ENCODE measurements around the gene FAM76A.

DNA sequence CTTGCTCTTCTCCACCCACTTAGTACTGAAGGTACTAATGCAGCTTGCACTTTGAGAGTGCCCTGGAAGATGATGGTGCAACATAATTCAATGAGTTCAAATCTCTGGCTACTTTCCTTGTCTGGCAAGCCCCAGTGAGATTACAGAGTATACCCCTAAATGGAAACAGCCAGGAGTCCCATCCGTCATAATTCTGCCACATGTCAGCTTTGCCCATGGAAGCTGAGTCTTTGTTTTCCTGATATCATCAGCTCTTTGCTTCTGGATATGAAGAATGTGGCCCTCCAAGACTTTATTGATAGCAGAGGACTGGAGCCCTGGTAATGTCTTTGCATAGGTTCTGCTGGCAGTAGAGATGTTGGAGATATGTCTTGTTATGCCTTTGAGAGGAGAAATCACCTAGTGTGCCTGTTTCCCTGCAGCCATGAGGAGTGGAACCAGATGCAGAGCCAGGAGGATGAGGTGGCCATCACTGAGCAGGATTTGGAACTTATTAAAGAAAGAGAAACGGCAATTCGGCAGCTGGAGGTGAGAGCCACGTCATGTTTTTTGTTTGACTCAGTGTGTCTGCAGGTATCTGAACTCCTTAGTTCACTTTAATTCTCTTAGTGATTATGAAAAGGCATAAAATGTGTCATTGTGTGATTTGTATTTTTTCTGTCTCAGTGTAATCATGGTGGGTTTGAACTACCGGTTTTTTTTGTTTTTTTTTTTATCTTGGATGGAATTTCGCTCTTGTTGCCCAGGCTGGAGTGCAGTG, 86.2 kb downstream of the FAM76A start:
- TF ChIP-seq EP300 (IDR thresholded peaks at IDR 0.05) (no peak), POLR2A (IDR thresholded peaks at IDR 0.05) (no peak), POLR2AphosphoS5 (IDR thresholded peaks at IDR 0.05) (no peak)
- TF ChIP-seq, protein P1, sequence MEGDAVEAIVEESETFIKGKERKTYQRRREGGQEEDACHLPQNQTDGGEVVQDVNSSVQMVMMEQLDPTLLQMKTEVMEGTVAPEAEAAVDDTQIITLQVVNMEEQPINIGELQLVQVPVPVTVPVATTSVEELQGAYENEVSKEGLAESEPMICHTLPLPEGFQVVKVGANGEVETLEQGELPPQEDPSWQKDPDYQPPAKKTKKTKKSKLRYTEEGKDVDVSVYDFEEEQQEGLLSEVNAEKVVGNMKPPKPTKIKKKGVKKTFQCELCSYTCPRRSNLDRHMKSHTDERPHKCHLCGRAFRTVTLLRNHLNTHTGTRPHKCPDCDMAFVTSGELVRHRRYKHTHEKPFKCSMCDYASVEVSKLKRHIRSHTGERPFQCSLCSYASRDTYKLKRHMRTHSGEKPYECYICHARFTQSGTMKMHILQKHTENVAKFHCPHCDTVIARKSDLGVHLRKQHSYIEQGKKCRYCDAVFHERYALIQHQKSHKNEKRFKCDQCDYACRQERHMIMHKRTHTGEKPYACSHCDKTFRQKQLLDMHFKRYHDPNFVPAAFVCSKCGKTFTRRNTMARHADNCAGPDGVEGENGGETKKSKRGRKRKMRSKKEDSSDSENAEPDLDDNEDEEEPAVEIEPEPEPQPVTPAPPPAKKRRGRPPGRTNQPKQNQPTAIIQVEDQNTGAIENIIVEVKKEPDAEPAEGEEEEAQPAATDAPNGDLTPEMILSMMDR (IDR thresholded peaks at IDR 0.05): no peak

Measured in gastroesophageal sphincter (tissue), 3 donors.